ENCODE measurements around the gene OR52N5. TPM values are rescaled to one million over a fixed set of nuclear protein-coding genes. Genes with fewer than 3 reads are reported as not detected.

OR52N5 gene
- total RNA-seq, 1 donor from 2014 or later, result not detected

DNA sequence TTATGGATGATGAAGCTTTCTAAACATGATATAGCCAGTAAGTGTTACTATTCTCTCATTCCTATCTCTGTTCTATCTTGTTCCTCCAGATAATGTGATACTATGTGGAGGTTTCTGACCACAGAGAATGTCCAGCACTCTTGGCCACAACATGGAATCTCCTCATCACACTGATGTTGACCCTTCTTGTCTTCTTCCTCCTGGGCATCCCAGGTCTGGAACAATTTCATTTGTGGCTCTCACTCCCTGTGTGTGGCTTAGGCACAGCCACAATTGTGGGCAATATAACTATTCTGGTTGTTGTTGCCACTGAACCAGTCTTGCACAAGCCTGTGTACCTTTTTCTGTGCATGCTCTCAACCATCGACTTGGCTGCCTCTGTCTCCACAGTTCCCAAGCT is 56.8 kb downstream of the OR52N5 start:
- intact Hi-C loops (cut with micrococcal nuclease), result no loop called here

Other genes with a start within 250 kb of the OR52N5 start
- not detected in 2 replicates for gene OR52H1, start 234.8 kb downstream of the OR52N5 start, total RNA-seq
- gene OR52B6, start 202.5 kb downstream of the OR52N5 start, total RNA-seq, result not detected in 2 replicates
- gene TRIM6, start 186.7 kb downstream of the OR52N5 start, total RNA-seq, result 0.18 and 0.25 TPM in 2 replicates
- gene TRIM34, start 158.4 kb downstream of the OR52N5 start, total RNA-seq, result 7.4 and 8.8 TPM in 2 replicates
- 22.1 and 24.4 TPM in 2 replicates for gene TRIM5, start 98.3 kb downstream of the OR52N5 start, total RNA-seq
- 173 and 177 TPM in 2 replicates for gene TRIM22, start 93.6 kb downstream of the OR52N5 start, total RNA-seq
- 0.09 and 0.36 TPM in 2 replicates for gene OR56B1, start 46.9 kb downstream of the OR52N5 start, total RNA-seq
- gene OR52N4, start 29.1 kb downstream of the OR52N5 start, total RNA-seq, result 0.52 and 0.57 TPM in 2 replicates
- 0.23 TPM in 1 of 2 replicates, not detected in the other for gene OR52N1, start 7.9 kb upstream of the OR52N5 start, total RNA-seq
- gene OR52N2, start 25.6 kb upstream of the OR52N5 start, total RNA-seq, result not detected in 2 replicates
- not detected in 2 replicates for gene OR52E6, start 58.5 kb upstream of the OR52N5 start, total RNA-seq
- gene OR52E8, start 74.3 kb upstream of the OR52N5 start, total RNA-seq, result not detected in 2 replicates
- gene OR52E4, start 97.3 kb upstream of the OR52N5 start, total RNA-seq, result not detected in 2 replicates
- gene OR52E5, start 109.9 kb upstream of the OR52N5 start, total RNA-seq, result not detected in 2 replicates
- gene OR56A3, start 158.9 kb upstream of the OR52N5 start, total RNA-seq, result not detected in 2 replicates
- gene OR56A5, start 185.1 kb upstream of the OR52N5 start, total RNA-seq, result not detected in 2 replicates
- gene OR52L1, start 203.6 kb upstream of the OR52N5 start, total RNA-seq, result not detected in 2 replicates
- gene OR56A4, start 223.6 kb upstream of the OR52N5 start, total RNA-seq, result 0.05 TPM in 1 of 2 replicates, not detected in the other
- not detected in 2 replicates for gene OR56A1, start 247.4 kb upstream of the OR52N5 start, total RNA-seq